ENCODE results near the gene DRC7.
"Not testable (repeated sequence)": the region's sequence is repeated elsewhere in the genome, so short reads cannot be mapped to it uniquely, and the experiment has no call there.

DNA sequence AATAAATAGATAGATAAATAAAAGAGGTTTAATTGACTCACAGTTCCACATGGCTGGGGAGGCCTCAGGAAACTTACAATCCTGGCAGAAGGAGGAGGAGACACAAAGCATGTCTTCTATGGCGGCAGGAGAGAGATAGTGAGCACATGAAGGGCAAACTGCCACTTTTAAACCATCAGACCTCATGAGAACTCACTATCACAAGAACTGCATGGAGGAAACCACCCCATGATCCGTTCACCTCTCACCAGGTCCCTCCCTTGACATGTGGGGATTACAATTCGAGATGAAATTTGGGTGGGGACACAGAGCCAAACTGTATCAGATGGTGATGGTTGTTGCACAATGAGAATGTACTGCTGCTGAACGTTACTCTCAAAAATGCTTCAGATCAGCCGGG, 85.2 kb downstream of the DRC7 start:
- TF ChIP-seq, protein P1, sequence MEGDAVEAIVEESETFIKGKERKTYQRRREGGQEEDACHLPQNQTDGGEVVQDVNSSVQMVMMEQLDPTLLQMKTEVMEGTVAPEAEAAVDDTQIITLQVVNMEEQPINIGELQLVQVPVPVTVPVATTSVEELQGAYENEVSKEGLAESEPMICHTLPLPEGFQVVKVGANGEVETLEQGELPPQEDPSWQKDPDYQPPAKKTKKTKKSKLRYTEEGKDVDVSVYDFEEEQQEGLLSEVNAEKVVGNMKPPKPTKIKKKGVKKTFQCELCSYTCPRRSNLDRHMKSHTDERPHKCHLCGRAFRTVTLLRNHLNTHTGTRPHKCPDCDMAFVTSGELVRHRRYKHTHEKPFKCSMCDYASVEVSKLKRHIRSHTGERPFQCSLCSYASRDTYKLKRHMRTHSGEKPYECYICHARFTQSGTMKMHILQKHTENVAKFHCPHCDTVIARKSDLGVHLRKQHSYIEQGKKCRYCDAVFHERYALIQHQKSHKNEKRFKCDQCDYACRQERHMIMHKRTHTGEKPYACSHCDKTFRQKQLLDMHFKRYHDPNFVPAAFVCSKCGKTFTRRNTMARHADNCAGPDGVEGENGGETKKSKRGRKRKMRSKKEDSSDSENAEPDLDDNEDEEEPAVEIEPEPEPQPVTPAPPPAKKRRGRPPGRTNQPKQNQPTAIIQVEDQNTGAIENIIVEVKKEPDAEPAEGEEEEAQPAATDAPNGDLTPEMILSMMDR (conservative IDR thresholded peaks at IDR 0.05), result not testable (repeated sequence)
- TF ChIP-seq ZFX (IDR thresholded peaks at IDR 0.05), result not testable (repeated sequence)

Data from C4-2B (cell line).